ENCODE results near the gene SCUBE3.

DNA sequence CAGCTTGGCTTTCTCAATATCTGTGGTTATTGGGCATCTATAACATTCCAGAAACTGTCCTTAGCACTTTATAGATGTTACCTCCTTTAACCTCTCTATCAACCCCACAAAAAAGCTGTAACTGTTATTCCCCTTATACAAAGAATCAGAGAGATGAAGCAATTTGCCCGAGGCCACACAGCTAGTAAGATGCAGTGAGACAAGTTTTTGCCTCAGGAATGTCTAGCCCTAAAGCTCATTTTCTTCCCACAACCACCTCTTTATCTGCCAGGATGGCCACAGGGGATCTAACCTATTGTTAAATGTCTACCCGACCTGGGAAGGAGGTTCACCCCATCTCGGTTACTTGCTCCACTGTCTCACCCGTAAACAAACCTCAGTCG lies 40.7 kb upstream of the SCUBE3 start:
- TF ChIP-seq CTCF (IDR thresholded peaks at IDR 0.05; ENCODE audit: low read length): no peak
- no peak for TF ChIP-seq EZH2 (IDR thresholded peaks at IDR 0.05; ENCODE audit: borderline replicate concordance, low read length)
